Uterus (tissue), 4 donors: ENCODE data around the gene MS4A6A. TPM values are rescaled to one million over a fixed set of nuclear protein-coding genes. Genes with fewer than 3 reads are reported as not detected.

Source experiments
- DNase-seq, 2 donors: peaks; one replicate each; pipeline ENCODE4 v3.0.0-alpha.2; 2019 to 2020
- H3K27ac ChIP-seq, 2 donors: fragments of 200-600 bp; sonication (generic); 1 replicate in 1 of 2; 2 replicates in 1 of 2; pipeline ENCODE4 v1.5.1; 2016 to 2018
- H3K27me3 ChIP-seq, 2 donors: fragments of 200-600 bp; sonication (generic); one replicate each; pipeline ENCODE4 v1.5.1; 2018 to 2019; ENCODE audit warnings: control low read depth in 1 of 2
- H3K36me3 ChIP-seq, 2 donors: fragments of 200-600 bp; sonication (generic); one replicate each; pipeline ENCODE4 v1.5.1; 2019; ENCODE audit warnings: control low read depth in 1 of 2
- H3K4me1 ChIP-seq, 2 donors: fragments of 200-600 bp; sonication (generic); one replicate each; pipeline ENCODE4 v1.5.1; 2018 to 2019; ENCODE audit warnings: control low read depth in 1 of 2
- H3K4me3 ChIP-seq, 2 donors: fragments of 200-600 bp; sonication (generic); 1 replicate in 1 of 2; 2 replicates in 1 of 2; pipeline ENCODE4 v1.5.1; 2018 to 2019; ENCODE audit warnings: mild to moderate bottlenecking in 1 of 2
- H3K9me3 ChIP-seq, 2 donors: fragments of 200-600 bp; sonication (generic); one replicate each; pipeline ENCODE4 v1.5.1; 2019; ENCODE audit warnings: control low read depth in 1 of 2
- CTCF ChIP-seq, 4 experiments: fragments of 200-600 bp in 2 of 4; fragments of 450-650 bp in 2 of 4; sonication (generic) in 2 of 4; IDR thresholded peaks; one replicate each; pipeline ENCODE4 v1.5.1; 2016 to 2019; ENCODE audit warnings: antibody characterized with exemption in 4 of 4, mild to moderate bottlenecking in 2 of 4, moderate library complexity in 1 of 4
- POLR2A ChIP-seq, 2 donors: fragments of 450-650 bp; IDR thresholded peaks; one replicate each; pipeline ENCODE4 v1.6.1; 2016; ENCODE audit warnings: antibody characterized with exemption in 2 of 2, mild to moderate bottlenecking in 1 of 2, moderate library complexity in 1 of 2
- intact Hi-C: fragments of 100-400 bp; cut with DNase I; formaldehyde crosslinking; loops from one replicate; pipeline ENCODE4 v1.15.1; 2023; ENCODE audit warnings: low total_unique reads
- microRNA-seq: library from miRNA; unstranded; fragments of <30 nt; microRNA quantifications from one replicate; pipeline ENCODE4, GENCODE V29; 2016; ENCODE audit warnings: borderline microRNAs expressed, borderline replicate concordance
- small RNA-seq: library from RNA; depleted of rRNA; stranded (forward); fragments of <200 nt; gene quantifications from one replicate; pipeline ENCODE3, GENCODE V24; 2016
- total RNA-seq, 4 donors: library from RNA; depleted of rRNA in 3 of 4; stranded (reverse); fragments of >200 nt in 3 of 4; gene quantifications; one replicate each; pipeline versions ENCODE4 v1.1.0 to v1.2.4, GENCODE V29; 2014 to 2023
- donor health status: DM: yes; HTN: yes; CAD: no.

Gene MS4A6A
- total RNA-seq, 4 donors from 2014 or later = 35.2 to 51.7 (median 40.3) TPM

DNA sequence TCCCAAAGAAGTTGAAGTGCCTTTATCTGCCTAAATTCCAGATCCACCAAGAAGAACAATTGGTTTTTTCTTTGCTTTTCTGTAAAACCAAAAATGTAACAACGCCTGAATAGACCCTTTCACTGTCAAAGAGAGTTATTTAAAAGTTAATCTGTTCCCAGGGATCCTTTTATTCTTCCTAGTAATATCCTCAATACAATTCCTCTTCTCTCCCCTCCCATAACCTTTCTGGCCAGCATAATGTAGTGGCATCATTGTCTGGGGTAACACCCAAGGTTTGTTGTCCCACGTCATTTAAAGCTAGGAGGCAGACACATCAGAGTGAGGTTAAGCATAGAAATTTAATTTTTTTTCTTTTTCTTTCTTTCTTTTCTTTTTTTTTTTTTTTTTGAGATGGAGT is 54.5 kb downstream of the MS4A6A start:
- no peak for DNase-seq
- intact Hi-C loops = no loop called here
- no peak for TF ChIP-seq POLR2A (IDR thresholded peaks at IDR 0.05)
- no peak for TF ChIP-seq CTCF (IDR thresholded peaks at IDR 0.05)
- H3K9me3 ChIP-seq = no peaks in the 10 kb centered on the region
- H3K36me3 ChIP-seq = no peaks in the 10 kb centered on the region
- peak overlapping the region; percentile 29 to 57 for H3K27ac ChIP-seq
- no peaks in the 10 kb centered on the region for H3K4me1 ChIP-seq
- H3K4me3 ChIP-seq = no peak overlapping the region
- no peaks in the 10 kb centered on the region for H3K27me3 ChIP-seq

DNA sequence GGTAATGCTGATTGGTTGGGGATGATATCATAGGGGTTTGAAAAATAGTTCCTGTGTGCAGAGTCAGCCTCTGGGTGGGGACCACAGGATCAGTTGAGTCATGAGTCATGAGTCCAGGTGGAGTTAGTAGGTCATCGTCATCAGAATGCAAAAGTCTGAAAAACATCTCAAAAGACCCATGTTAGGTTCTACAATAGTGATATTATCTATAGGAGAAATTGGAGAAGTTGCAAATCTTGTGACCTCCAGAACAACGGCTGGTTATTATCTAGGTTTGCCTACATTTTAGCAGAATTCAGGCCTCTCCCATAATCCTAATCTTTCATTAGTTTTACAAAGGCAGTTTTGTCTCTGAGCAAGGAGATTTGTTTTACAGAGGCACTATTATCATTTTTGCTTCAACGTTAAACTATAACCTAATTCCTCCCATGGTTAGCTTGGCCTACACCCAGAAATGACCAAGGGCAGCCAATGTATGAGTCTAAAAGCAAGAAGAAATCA is 55.5 kb downstream of the MS4A6A start:
- Histone ChIP-seq H3K4me1 (no peaks in the 10 kb centered on the region), H3K9me3 (no peaks in the 10 kb centered on the region), H3K27me3 (no peaks in the 10 kb centered on the region), H3K36me3 (no peaks in the 10 kb centered on the region), H3K4me3 (no peak overlapping the region), H3K27ac (peak overlapping the region; percentile 29 to 57)
- no peak for DNase-seq
- intact Hi-C loops = no loop called here
- TF ChIP-seq CTCF (IDR thresholded peaks at IDR 0.05) = no peak
- no peak for TF ChIP-seq POLR2A (IDR thresholded peaks at IDR 0.05)

GRCh38 chr11:60125956-60126585 is 56.8 kb downstream of the MS4A6A start:
- H3K9me3 ChIP-seq = no peaks in the 10 kb centered on the region
- intact Hi-C loops = no loop called here
- no peaks in the 10 kb centered on the region for H3K4me1 ChIP-seq
- no peak for DNase-seq
- no peak overlapping the region for H3K27ac ChIP-seq
- no peaks in the 10 kb centered on the region for H3K27me3 ChIP-seq
- no peak overlapping the region for H3K4me3 ChIP-seq
- TF ChIP-seq POLR2A (IDR thresholded peaks at IDR 0.05) (no peak), CTCF (IDR thresholded peaks at IDR 0.05) (no peak)
- H3K36me3 ChIP-seq = no peaks in the 10 kb centered on the region

- intact Hi-C loops = no loop called here
- no peaks in the 10 kb centered on the region for H3K9me3 ChIP-seq
- H3K27ac ChIP-seq = no peak overlapping the region
- no peak for TF ChIP-seq CTCF (IDR thresholded peaks at IDR 0.05)
- H3K4me1 ChIP-seq = no peaks in the 10 kb centered on the region
- no peak overlapping the region for H3K4me3 ChIP-seq
- DNase-seq = no peak
- no peaks in the 10 kb centered on the region for H3K27me3 ChIP-seq
- no peaks in the 10 kb centered on the region for H3K36me3 ChIP-seq
These were observed 58.0 kb downstream of the MS4A6A start for GRCh38 chr11:60124802-60125432.

Small RNA genes lying within 50 kb of the gene (microRNA-seq; reads per million reads assigned to microRNA genes)
- not detected for gene MIR6503

Small RNA genes lying within 50 kb of the gene (small RNA-seq; reads per million reads assigned to genes)
- gene MIR6503 = 0.91 reads per million, percentile 43 among the genes with 10 or more reads in this experiment

Other genes starting within 250 kb of the MS4A6A start
- gene OOSP1, start 244.7 kb downstream of the MS4A6A start, total RNA-seq = not detected
- not detected for gene OOSP4A, start 219.1 kb downstream of the MS4A6A start, total RNA-seq
- gene OOSP4B, start 165.9 kb downstream of the MS4A6A start, total RNA-seq = not detected
- gene OOSP2, start 142.7 kb downstream of the MS4A6A start, total RNA-seq = not detected
- gene MS4A3, start 126.4 kb downstream of the MS4A6A start, total RNA-seq = not detected
- 1 to 10 TPM in 2 of 4 donors, under 1 TPM in 2; 0.62 to 3.2 (median 0.88) TPM for gene MS4A2, start 94.4 kb downstream of the MS4A6A start, total RNA-seq
- 1 to 10 TPM in 2 of 4 donors, not detected in 2; 1.8 to 2.5 TPM for gene MS4A4E, start 60.1 kb upstream of the MS4A6A start, total RNA-seq
- 10 to 100 TPM in 3 of 4 donors, 1 to 10 TPM in 1; 2.6 to 29.1 (median 14.3) TPM for gene MS4A4A, start 97.6 kb upstream of the MS4A6A start, total RNA-seq
- gene MS4A6E, start 144.2 kb upstream of the MS4A6A start, total RNA-seq = not detected
- gene MS4A7, start 195.4 kb upstream of the MS4A6A start, total RNA-seq = 10 to 100 TPM; 11.0 to 45.9 (median 29.0) TPM
- gene MS4A14, start 213.4 kb upstream of the MS4A6A start, total RNA-seq = 1 to 10 TPM in 1 of 4 donors, under 1 TPM in 1, not detected in 2; 0.26 to 1.7 TPM
- not detected for gene MS4A5, start 246.5 kb upstream of the MS4A6A start, total RNA-seq